H1 (cell line): Measurements from ENCODE around the gene RNF146.

Experiments used
- CTBP2 ChIP-seq: IDR thresholded peaks from 2 replicates; pipeline ENCODE4 v1.7.0; 2011; ENCODE audit warnings: borderline replicate concordance, mild to moderate bottlenecking, moderate library complexity, mixed read lengths, low read length; ENCODE audit not compliant: insufficient read depth, insufficient read length
- EP300 ChIP-seq, 2 experiments: IDR thresholded peaks; 1 replicate in 1 of 2; 2 replicates in 1 of 2; pipeline ENCODE4 v1.6.1; 2011 to 2012; ENCODE audit warnings: low read depth in 2 of 2, low read length in 2 of 2, mild to moderate bottlenecking in 2 of 2, borderline replicate concordance in 1 of 2, inconsistent platforms in 1 of 2, moderate library complexity in 1 of 2
- EZH2 ChIP-seq: fragments of 200-600 bp; sonication (generic); IDR thresholded peaks from 2 replicates; pipeline ENCODE4 v1.7.1; 2012; ENCODE audit warnings: low read depth, mild to moderate bottlenecking, moderate library complexity, low read length, inconsistent platforms; ENCODE audit not compliant: severe bottlenecking
- GTF2F1 ChIP-seq: IDR thresholded peaks from 2 replicates; pipeline ENCODE4 v1.6.1; 2012; ENCODE audit warnings: low read depth, low read length, improper control_type of control experiment, borderline replicate concordance
- HDAC2 ChIP-seq, 2 experiments: fragments of 300-600 bp in 1 of 2; sonication (generic) in 1 of 2; IDR thresholded peaks; 2 replicates each; pipeline ENCODE4 v1.6.1; 2011 to 2012; ENCODE audit warnings: low read depth in 2 of 2, low read length in 2 of 2, mild to moderate bottlenecking in 2 of 2, moderate library complexity in 2 of 2, borderline replicate concordance in 1 of 2, inconsistent platforms in 1 of 2
- RXRA ChIP-seq: IDR thresholded peaks from 2 replicates; pipeline ENCODE4 v1.6.1; 2011; ENCODE audit warnings: low read depth, mild to moderate bottlenecking, low read length, moderate library complexity; ENCODE audit not compliant: insufficient read depth
- TAF1 ChIP-seq: IDR thresholded peaks from 2 replicates; pipeline ENCODE4 v1.6.1; 2011; ENCODE audit warnings: mild to moderate bottlenecking, low read depth, low read length
- YY1 ChIP-seq: IDR thresholded peaks from 2 replicates; pipeline ENCODE4 v1.6.1; 2011; ENCODE audit warnings: low read depth, mild to moderate bottlenecking, low read length
- TF ChIP-seq, protein P1 (sequence below): IDR thresholded peaks from 2 replicates; pipeline ENCODE4 v1.6.1; 2012; ENCODE audit warnings: inconsistent platforms
- TF ChIP-seq, protein P2 (sequence below), 3 experiments: IDR thresholded peaks; 1 replicate in 2 of 3; 2 replicates in 1 of 3; pipeline versions ENCODE4 v1.5.1 to v1.6.1; 2011; ENCODE audit warnings: low read length in 3 of 3, mild to moderate bottlenecking in 3 of 3, inconsistent platforms in 2 of 3, low read depth in 1 of 3, moderate library complexity in 1 of 3; ENCODE audit not compliant: insufficient read depth in 1 of 3; ENCODE audit errors: control extremely low read depth in 1 of 3
- TF ChIP-seq, protein P3 (sequence below): IDR thresholded peaks from 2 replicates; pipeline ENCODE4 v1.6.1; 2012; ENCODE audit warnings: inconsistent platforms

DNA sequence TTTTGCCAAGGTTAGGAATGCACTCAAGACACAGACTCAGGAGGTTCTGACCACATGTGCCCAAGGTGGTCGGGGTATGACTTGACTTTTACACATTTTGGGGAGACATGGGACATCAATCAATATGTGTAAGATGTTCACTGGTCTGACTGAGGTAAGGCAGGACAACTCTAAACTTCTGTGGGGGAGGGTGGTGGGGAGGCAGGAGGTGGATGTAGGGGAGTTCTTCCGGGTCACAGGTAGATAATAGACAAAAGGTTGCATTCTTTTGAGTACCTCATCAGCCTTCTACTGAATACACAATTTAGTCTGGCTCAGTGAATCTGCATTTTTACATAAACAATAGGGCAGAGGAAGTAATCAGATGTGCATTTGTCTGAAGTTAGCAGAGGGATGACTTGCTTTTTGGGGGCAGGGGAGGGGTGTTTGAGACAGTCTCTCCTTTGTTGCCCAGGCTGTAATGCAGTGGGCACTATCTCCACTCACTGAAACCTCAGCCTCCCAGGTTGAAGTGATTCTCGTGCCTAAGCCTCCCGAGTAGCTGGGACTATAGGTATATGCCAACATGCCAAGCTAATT, 65.8 kb downstream of the RNF146 start:
- TF ChIP-seq EP300 (IDR thresholded peaks at IDR 0.05; ENCODE audit: borderline replicate concordance in 1 of 2, low read depth in 2 of 2, low read length in 2 of 2), result no peak
- TF ChIP-seq, protein P1, sequence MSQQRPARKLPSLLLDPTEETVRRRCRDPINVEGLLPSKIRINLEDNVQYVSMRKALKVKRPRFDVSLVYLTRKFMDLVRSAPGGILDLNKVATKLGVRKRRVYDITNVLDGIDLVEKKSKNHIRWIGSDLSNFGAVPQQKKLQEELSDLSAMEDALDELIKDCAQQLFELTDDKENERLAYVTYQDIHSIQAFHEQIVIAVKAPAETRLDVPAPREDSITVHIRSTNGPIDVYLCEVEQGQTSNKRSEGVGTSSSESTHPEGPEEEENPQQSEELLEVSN, result no peak
- TF ChIP-seq, protein P2, sequence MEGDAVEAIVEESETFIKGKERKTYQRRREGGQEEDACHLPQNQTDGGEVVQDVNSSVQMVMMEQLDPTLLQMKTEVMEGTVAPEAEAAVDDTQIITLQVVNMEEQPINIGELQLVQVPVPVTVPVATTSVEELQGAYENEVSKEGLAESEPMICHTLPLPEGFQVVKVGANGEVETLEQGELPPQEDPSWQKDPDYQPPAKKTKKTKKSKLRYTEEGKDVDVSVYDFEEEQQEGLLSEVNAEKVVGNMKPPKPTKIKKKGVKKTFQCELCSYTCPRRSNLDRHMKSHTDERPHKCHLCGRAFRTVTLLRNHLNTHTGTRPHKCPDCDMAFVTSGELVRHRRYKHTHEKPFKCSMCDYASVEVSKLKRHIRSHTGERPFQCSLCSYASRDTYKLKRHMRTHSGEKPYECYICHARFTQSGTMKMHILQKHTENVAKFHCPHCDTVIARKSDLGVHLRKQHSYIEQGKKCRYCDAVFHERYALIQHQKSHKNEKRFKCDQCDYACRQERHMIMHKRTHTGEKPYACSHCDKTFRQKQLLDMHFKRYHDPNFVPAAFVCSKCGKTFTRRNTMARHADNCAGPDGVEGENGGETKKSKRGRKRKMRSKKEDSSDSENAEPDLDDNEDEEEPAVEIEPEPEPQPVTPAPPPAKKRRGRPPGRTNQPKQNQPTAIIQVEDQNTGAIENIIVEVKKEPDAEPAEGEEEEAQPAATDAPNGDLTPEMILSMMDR (IDR thresholded peaks at IDR 0.05; ENCODE audit: control extremely low read depth in 1 of 3, insufficient read depth in 1 of 3, low read depth in 1 of 3, low read length in 3 of 3), result no peak
- TF ChIP-seq CTBP2, result no peak
- no peak for TF ChIP-seq TAF1
- TF ChIP-seq EZH2, result no peak
- no peak for TF ChIP-seq RXRA
- TF ChIP-seq, protein P3, sequence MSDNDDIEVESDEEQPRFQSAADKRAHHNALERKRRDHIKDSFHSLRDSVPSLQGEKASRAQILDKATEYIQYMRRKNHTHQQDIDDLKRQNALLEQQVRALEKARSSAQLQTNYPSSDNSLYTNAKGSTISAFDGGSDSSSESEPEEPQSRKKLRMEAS, result no peak
- TF ChIP-seq YY1, result no peak
- TF ChIP-seq GTF2F1, result no peak
- TF ChIP-seq HDAC2 (IDR thresholded peaks at IDR 0.05; ENCODE audit: borderline replicate concordance in 1 of 2, low read depth in 2 of 2, low read length in 2 of 2), result no peak
